ENCODE data around the gene ZNF423. TPM values are rescaled to one million over a fixed set of nuclear protein-coding genes. Genes with fewer than 3 reads are reported as not detected.

Gene ZNF423
- total RNA-seq, 1 experiment from 2014 or later: not detected

- Mint-ChIP-seq H3K4me1 (ENCODE audit: low read depth, unreplicated experiment) (no peaks in the 10 kb centered on the region), H3K27me3 (ENCODE audit: unreplicated experiment) (peaks cover 82% of the 10 kb centered on the region), H3K27ac (ENCODE audit: unreplicated experiment) (no peak overlapping the region), H3K9me3 (ENCODE audit: low read depth, unreplicated experiment) (no peaks in the 10 kb centered on the region), H3K36me3 (ENCODE audit: insufficient read depth, unreplicated experiment) (no peaks in the 10 kb centered on the region), H3K4me3 (ENCODE audit: low read depth, unreplicated experiment) (no peak overlapping the region)
- CTCF ChIA-PET: no interaction called here
- TF ChIP-seq CTCF (IDR thresholded peaks at IDR 0.05; ENCODE audit: unreplicated experiment): no peak
- BruUV-seq (replicated peaks): no TSS peak
- intact Hi-C loops (cut with micrococcal nuclease; ENCODE audit: unreplicated experiment): no loop called here
- DNase-seq: no peak
These were observed 395.0 kb downstream of the ZNF423 start for GRCh38 chr16:49460786-49461470.

- no peaks in the 10 kb centered on the region for H3K36me3 Mint-ChIP-seq (ENCODE audit: insufficient read depth, unreplicated experiment)
- H3K27ac Mint-ChIP-seq (ENCODE audit: unreplicated experiment): no peak overlapping the region
- no peak overlapping the region for H3K4me3 Mint-ChIP-seq (ENCODE audit: low read depth, unreplicated experiment)
- CTCF ChIA-PET: no interaction called here
- intact Hi-C loops (cut with micrococcal nuclease; ENCODE audit: unreplicated experiment): no loop called here
- no TSS peak for BruUV-seq (replicated peaks)
- DNase-seq: no peak
- no peaks in the 10 kb centered on the region for H3K9me3 Mint-ChIP-seq (ENCODE audit: low read depth, unreplicated experiment)
- H3K4me1 Mint-ChIP-seq (ENCODE audit: low read depth, unreplicated experiment): no peaks in the 10 kb centered on the region
- no peak for TF ChIP-seq CTCF (IDR thresholded peaks at IDR 0.05; ENCODE audit: unreplicated experiment)
- peaks cover 74% of the 10 kb centered on the region for H3K27me3 Mint-ChIP-seq (ENCODE audit: unreplicated experiment)
These were observed 395.8 kb downstream of the ZNF423 start for GRCh38 chr16:49459953-49460735.

GRCh38 chr16:49458656-49459445, 397.1 kb downstream of the ZNF423 start:
- no TSS peak for BruUV-seq (replicated peaks)
- no peak for DNase-seq
- no peak for TF ChIP-seq CTCF (IDR thresholded peaks at IDR 0.05; ENCODE audit: unreplicated experiment)
- Mint-ChIP-seq H3K36me3 (ENCODE audit: insufficient read depth, unreplicated experiment) (no peaks in the 10 kb centered on the region), H3K27ac (ENCODE audit: unreplicated experiment) (no peak overlapping the region), H3K9me3 (ENCODE audit: low read depth, unreplicated experiment) (no peaks in the 10 kb centered on the region), H3K27me3 (ENCODE audit: unreplicated experiment) (peaks cover 69% of the 10 kb centered on the region), H3K4me3 (ENCODE audit: low read depth, unreplicated experiment) (no peak overlapping the region), H3K4me1 (ENCODE audit: low read depth, unreplicated experiment) (no peaks in the 10 kb centered on the region)
- CTCF ChIA-PET: no interaction called here
- intact Hi-C loops (cut with micrococcal nuclease; ENCODE audit: unreplicated experiment): no loop called here

- H3K36me3 Mint-ChIP-seq (ENCODE audit: insufficient read depth, unreplicated experiment): no peaks in the 10 kb centered on the region
- H3K4me3 Mint-ChIP-seq (ENCODE audit: low read depth, unreplicated experiment): no peak overlapping the region
- H3K4me1 Mint-ChIP-seq (ENCODE audit: low read depth, unreplicated experiment): no peaks in the 10 kb centered on the region
- no TSS peak for BruUV-seq (replicated peaks)
- H3K9me3 Mint-ChIP-seq (ENCODE audit: low read depth, unreplicated experiment): no peaks in the 10 kb centered on the region
- intact Hi-C loops (cut with micrococcal nuclease; ENCODE audit: unreplicated experiment): no loop called here
- CTCF ChIA-PET: no interaction called here
- DNase-seq: no peak
- TF ChIP-seq CTCF (IDR thresholded peaks at IDR 0.05; ENCODE audit: unreplicated experiment): no peak
- no peak overlapping the region for H3K27ac Mint-ChIP-seq (ENCODE audit: unreplicated experiment)
- peaks cover 69% of the 10 kb centered on the region for H3K27me3 Mint-ChIP-seq (ENCODE audit: unreplicated experiment)
These were observed 397.7 kb downstream of the ZNF423 start for GRCh38 chr16:49458243-49458642.

Measured in Calu3 (cell line).